Naive thymus-derived CD4-positive, alpha-beta T cell (primary cell): Measurements from ENCODE around the gene SLC22A12. TPM values are rescaled to one million over a fixed set of nuclear protein-coding genes. Genes with fewer than 3 reads are reported as not detected.

ENCODE experiments used
- ATAC-seq: fragments of 150-1000 bp; cut with Tn5 transposase; 2 replicates; pipeline ENCODE4 v1.10.0; 2021; ENCODE audit warnings: mild to moderate bottlenecking, moderate library complexity
- CTCF ChIA-PET: fragments of 350-600 bp; sonication (Branson Sonifier 250); formaldehyde crosslinking; loops from one replicate; lab custom pipeline; 2021; ENCODE audit warnings: antibody characterized with exemption; lab: Charles Lee
- POLR2A ChIA-PET: fragments of 350-600 bp; sonication (Branson Sonifier 250); formaldehyde crosslinking; loops from one replicate; lab custom pipeline; 2021; ENCODE audit warnings: antibody characterized with exemption, inconsistent platforms; lab: Charles Lee
- DNase-seq, 9 donors: peaks; one replicate each; pipeline versions ENCODE4 v3.0.0 to v3.0.0-alpha.2; 2020 to 2022; ENCODE audit warnings: mixed read lengths in 1 of 9
- H3K27ac ChIP-seq: one replicate; pipeline ENCODE4 v1.7.0; 2013; ENCODE audit warnings: mild to moderate bottlenecking, low read depth, low read length, moderate library complexity
- H3K27me3 ChIP-seq, 2 donors: one replicate each; pipeline ENCODE4 v1.7.0; 2013; ENCODE audit warnings: low read length in 2 of 2, mild to moderate bottlenecking in 2 of 2, moderate library complexity in 2 of 2; ENCODE audit not compliant: control insufficient read depth in 2 of 2, insufficient read depth in 2 of 2
- H3K36me3 ChIP-seq, 3 experiments: 1 replicate in 2 of 3; 2 replicates in 1 of 3; pipeline ENCODE4 v1.7.0; 2013; ENCODE audit warnings: low read length in 3 of 3, mild to moderate bottlenecking in 3 of 3, moderate library complexity in 1 of 3; ENCODE audit not compliant: insufficient read depth in 3 of 3, control insufficient read depth in 2 of 3
- H3K4me1 ChIP-seq, 2 donors: one replicate each; pipeline ENCODE4 v1.7.0; 2013; ENCODE audit warnings: low read length in 2 of 2, mild to moderate bottlenecking in 2 of 2, moderate library complexity in 1 of 2; ENCODE audit not compliant: control insufficient read depth in 2 of 2, insufficient read depth in 2 of 2
- H3K4me3 ChIP-seq: 2 replicates; pipeline ENCODE4 v1.7.0; 2013; ENCODE audit warnings: mild to moderate bottlenecking, low read length
- H3K9me3 ChIP-seq, 3 experiments: 1 replicate in 2 of 3; 2 replicates in 1 of 3; pipeline ENCODE4 v1.7.0; 2013; ENCODE audit warnings: low read length in 3 of 3; ENCODE audit not compliant: control insufficient read depth in 2 of 3
- H3K27ac Mint-ChIP-seq, 9 donors: one replicate each; pipeline ENCODE4 v1.8.0; 2020 to 2022; ENCODE audit warnings: mixed read lengths in 9 of 9, mild to moderate bottlenecking in 8 of 9, moderate library complexity in 5 of 9, inconsistent platforms in 2 of 9
- H3K27me3 Mint-ChIP-seq, 5 donors: one replicate each; pipeline ENCODE4 v1.8.0; 2021 to 2022; ENCODE audit warnings: mixed read lengths in 5 of 5, mild to moderate bottlenecking in 1 of 5
- H3K36me3 Mint-ChIP-seq, 5 donors: one replicate each; pipeline ENCODE4 v1.8.0; 2020 to 2022; ENCODE audit warnings: mixed read lengths in 5 of 5, mild to moderate bottlenecking in 3 of 5, inconsistent platforms in 1 of 5
- H3K4me1 Mint-ChIP-seq, 7 donors: one replicate each; pipeline ENCODE4 v1.8.0; 2020 to 2022; ENCODE audit warnings: mixed read lengths in 7 of 7, mild to moderate bottlenecking in 3 of 7, inconsistent platforms in 1 of 7
- H3K4me3 Mint-ChIP-seq, 10 donors: one replicate each; pipeline ENCODE4 v1.8.0; 2020 to 2022; ENCODE audit warnings: mild to moderate bottlenecking in 10 of 10, mixed read lengths in 10 of 10, moderate library complexity in 6 of 10, inconsistent platforms in 2 of 10
- H3K9me3 Mint-ChIP-seq, 11 donors: one replicate each; pipeline ENCODE4 v1.8.0; 2020 to 2022; ENCODE audit warnings: mixed read lengths in 11 of 11, mild to moderate bottlenecking in 4 of 11, inconsistent platforms in 1 of 11, moderate library complexity in 1 of 11
- intact Hi-C, 2 donors: fragments of 100-400 bp; cut with micrococcal nuclease; formaldehyde crosslinking; loops; one replicate each; pipeline ENCODE4 v1.15.1; 2023
- polyA plus RNA-seq, 2 donors: library from polyadenylated mRNA; unstranded; fragments of 300-500 nt; fragmentation: Illumina TruSeq; gene quantifications; one replicate each; pipeline ENCODE4 v1.2.3, GENCODE V29; 2021
- total RNA-seq, 6 experiments: library from RNA in 5 of 6; stranded (reverse) in 5 of 6; gene quantifications; 1 replicate in 5 of 6; 2 replicates in 1 of 6; pipeline ENCODE4 v1.2.3 and lab custom pipeline; 2021 to 2026

The SLC22A12 gene
- total and polyA plus RNA-seq, 7 experiments from 2014 or later = not detected

DNA sequence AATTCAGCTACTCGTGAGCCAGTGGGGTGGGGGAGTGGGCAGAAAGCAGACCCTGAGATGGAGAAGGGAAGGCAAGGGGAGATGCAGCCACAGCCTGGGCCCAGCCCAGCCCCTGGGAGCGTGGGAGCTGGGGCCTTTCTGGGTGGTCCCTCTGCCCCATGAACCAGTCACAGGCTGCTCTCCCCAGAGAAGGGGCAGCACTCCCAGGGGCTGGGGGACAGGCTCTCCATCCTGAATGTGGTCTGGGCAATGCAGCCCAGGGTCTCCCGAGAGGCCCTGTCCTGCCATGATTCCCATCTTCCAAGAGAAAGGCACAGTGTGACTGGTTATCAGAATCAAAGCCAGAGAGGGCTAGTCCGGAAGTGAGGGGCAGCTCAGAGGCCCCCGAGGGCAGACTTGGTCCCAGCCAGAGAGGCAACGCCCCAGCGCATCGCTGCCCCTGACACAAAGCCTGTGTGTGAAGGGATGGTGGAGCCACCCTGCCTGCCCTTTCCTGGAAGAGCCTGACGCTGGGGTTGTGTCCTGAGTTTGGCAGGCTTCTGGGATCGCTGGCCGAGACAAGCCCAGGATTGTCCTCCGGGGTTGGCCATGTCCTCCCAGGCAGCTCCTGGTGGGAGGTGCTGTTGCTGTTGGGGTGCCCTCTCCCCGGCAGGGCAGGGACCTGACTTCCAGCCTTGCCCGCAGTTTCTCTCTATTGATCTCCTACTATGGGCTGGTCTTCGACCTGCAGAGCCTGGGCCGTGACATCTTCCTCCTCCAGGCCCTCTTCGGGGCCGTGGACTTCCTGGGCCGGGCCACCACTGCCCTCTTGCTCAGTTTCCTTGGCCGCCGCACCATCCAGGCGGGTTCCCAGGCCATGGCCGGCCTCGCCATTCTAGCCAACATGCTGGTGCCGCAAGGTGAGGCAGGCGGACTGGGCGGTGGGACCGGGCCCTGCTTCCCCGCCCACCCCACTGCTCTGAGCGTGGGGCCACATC is 23.8 kb upstream of the SLC22A12 start:
- Histone ChIP-seq H3K36me3 (no peaks in the 10 kb centered on the region), H3K27me3 (no peaks in the 10 kb centered on the region), H3K9me3 (no peaks in the 10 kb centered on the region), H3K4me3 (no peak overlapping the region), H3K4me1 (no peaks in the 10 kb centered on the region), H3K27ac (no peak overlapping the region)
- DNase-seq (no peak), ATAC-seq (no peak)
- Mint-ChIP-seq H3K4me3 (peak overlapping the region in 1 of 10 donors; percentile 27), H3K4me1 (peaks cover 0 to 7% (median 4%) of the 10 kb centered on the region in 7 donors), H3K9me3 (no peaks in the 10 kb centered on the region), H3K27ac (peak overlapping the region in 4 of 9 donors; percentile 50 to 72 (median 60)), H3K36me3 (no peaks in the 10 kb centered on the region), H3K27me3 (no peaks in the 10 kb centered on the region)
- POLR2A ChIA-PET = no interaction called here
- CTCF ChIA-PET = no interaction called here
- intact Hi-C loops = no loop called here

DNA sequence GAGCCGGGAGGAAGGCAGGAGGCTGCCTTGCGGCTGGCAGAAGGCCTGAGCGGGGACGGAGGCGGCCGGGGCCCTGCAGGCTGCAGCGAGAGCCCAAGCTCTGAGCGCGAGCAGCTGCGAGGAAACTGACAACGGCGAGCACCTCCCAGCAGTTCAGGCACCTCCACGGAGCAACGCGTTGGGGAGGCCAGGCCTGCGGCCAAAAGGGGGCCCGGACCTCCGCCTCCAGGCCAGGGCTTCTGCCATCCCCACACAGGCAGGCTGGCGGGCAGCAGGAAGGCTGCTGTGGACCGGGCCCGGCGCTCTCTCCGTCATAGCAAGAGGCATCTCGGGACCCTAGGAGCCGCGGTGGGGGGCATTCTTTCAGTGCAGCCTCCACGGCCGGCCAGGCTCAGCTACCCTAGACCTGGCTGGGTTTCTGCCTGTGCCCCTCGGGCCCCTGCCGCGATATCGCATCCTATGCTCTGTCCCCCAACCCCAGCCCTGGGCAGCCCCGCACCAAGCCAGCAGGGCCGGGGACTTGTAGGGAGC is 22.9 kb upstream of the SLC22A12 start:
- ATAC-seq = no peak
- Histone ChIP-seq H3K9me3 (no peaks in the 10 kb centered on the region), H3K36me3 (no peaks in the 10 kb centered on the region), H3K4me1 (no peaks in the 10 kb centered on the region), H3K27me3 (no peaks in the 10 kb centered on the region), H3K4me3 (no peak overlapping the region), H3K27ac (no peak overlapping the region)
- Mint-ChIP-seq H3K4me1 (peaks cover 0 to 7% (median 4%) of the 10 kb centered on the region in 7 donors), H3K9me3 (no peaks in the 10 kb centered on the region), H3K27ac (no peak overlapping the region), H3K27me3 (peaks cover 0 to 5% (median 0%) of the 10 kb centered on the region in 5 donors), H3K4me3 (no peak overlapping the region), H3K36me3 (no peaks in the 10 kb centered on the region)
- CTCF ChIA-PET = no interaction called here
- POLR2A ChIA-PET = interaction anchor here (0.8 kb wide), 1 partner anchor 18 kb away, joined by 4 read pairs; no protein-coding TSS in a partner anchor
- DNase-seq = no peak
- intact Hi-C loops = no loop called here

DNA sequence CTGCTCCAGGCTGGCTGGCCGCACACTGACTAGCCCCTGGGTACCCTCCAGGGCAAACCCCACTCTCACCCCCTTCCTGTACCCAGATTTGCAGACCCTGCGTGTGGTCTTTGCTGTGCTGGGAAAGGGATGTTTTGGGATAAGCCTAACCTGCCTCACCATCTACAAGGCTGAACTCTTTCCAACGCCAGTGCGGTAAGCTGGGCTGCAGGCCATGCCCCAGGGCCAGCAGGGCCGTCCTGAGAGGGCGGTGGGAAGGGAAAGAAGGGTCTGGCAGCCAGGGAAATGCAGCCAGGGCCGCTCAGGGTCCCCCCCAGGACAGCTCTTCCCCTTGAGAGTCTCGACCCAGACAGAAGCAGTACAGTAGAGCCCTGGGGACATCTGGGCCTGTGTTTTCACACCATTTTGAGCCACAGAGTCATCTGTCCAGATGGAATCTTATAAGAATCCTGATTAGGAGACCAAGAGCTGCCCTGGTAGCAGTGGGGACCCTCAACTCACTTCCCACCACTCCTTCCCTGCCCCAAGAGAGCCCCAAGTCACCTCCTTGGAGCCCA is 22.4 kb upstream of the SLC22A12 start:
- no peaks in the 10 kb centered on the region for H3K36me3 ChIP-seq
- Mint-ChIP-seq H3K27me3 (peaks cover 0 to 5% (median 0%) of the 10 kb centered on the region in 5 donors), H3K36me3 (no peaks in the 10 kb centered on the region), H3K27ac (no peak overlapping the region), H3K4me3 (no peak overlapping the region), H3K9me3 (no peaks in the 10 kb centered on the region), H3K4me1 (peaks cover 0 to 7% (median 4%) of the 10 kb centered on the region in 7 donors)
- ChIA-PET POLR2A (interaction anchor here (0.8 kb wide), 1 partner anchor 19 kb away, joined by 4 read pairs; no protein-coding TSS in a partner anchor), CTCF (no interaction called here)
- H3K9me3 ChIP-seq = no peaks in the 10 kb centered on the region
- intact Hi-C loops = no loop called here
- H3K27me3 ChIP-seq = no peaks in the 10 kb centered on the region
- ATAC-seq = no peak
- no peak overlapping the region for H3K27ac ChIP-seq
- DNase-seq = no peak
- no peak overlapping the region for H3K4me3 ChIP-seq
- no peaks in the 10 kb centered on the region for H3K4me1 ChIP-seq

DNA sequence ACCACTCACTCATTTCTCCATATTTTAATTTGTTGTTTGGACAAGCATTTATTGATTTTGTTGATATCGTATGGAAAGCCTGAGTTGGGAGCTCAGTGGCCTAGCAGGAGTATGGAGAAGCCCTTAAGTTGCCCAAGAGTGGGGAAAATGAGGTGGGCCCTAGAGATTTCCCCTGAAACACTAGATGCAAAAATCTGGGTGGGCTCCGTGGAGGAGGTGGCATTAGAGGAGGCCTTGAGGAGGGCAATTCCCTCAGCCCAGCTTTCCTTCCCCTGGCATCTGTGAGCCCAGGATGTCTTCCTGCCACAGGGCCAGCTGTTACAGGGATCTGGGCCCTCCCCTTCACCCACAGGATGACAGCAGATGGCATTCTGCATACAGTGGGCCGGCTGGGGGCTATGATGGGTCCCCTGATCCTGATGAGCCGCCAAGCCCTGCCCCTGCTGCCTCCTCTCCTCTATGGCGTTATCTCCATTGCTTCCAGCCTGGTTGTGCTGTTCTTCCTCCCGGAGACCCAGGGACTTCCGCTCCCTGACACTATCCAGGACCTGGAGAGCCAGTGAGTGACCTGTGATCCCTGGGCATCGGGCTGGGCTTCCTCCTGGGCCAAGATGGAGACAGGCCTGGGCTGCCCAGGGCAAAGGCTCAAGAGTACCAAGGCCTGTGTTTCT is 21.6 kb upstream of the SLC22A12 start:
- intact Hi-C loops = no loop called here
- H3K27ac Mint-ChIP-seq = no peak overlapping the region
- Histone ChIP-seq H3K4me1 (no peaks in the 10 kb centered on the region), H3K36me3 (no peaks in the 10 kb centered on the region), H3K4me3 (no peak overlapping the region), H3K27me3 (no peaks in the 10 kb centered on the region), H3K9me3 (no peaks in the 10 kb centered on the region), H3K27ac (no peak overlapping the region)
- H3K9me3 Mint-ChIP-seq = no peaks in the 10 kb centered on the region
- peaks cover 0 to 7% (median 4%) of the 10 kb centered on the region in 7 donors for H3K4me1 Mint-ChIP-seq
- no peaks in the 10 kb centered on the region for H3K36me3 Mint-ChIP-seq
- peaks cover 0 to 5% (median 0%) of the 10 kb centered on the region in 5 donors for H3K27me3 Mint-ChIP-seq
- H3K4me3 Mint-ChIP-seq = no peak overlapping the region
- POLR2A ChIA-PET = no interaction called here
- ATAC-seq (no peak), DNase-seq (no peak)
- CTCF ChIA-PET = no interaction called here

DNA sequence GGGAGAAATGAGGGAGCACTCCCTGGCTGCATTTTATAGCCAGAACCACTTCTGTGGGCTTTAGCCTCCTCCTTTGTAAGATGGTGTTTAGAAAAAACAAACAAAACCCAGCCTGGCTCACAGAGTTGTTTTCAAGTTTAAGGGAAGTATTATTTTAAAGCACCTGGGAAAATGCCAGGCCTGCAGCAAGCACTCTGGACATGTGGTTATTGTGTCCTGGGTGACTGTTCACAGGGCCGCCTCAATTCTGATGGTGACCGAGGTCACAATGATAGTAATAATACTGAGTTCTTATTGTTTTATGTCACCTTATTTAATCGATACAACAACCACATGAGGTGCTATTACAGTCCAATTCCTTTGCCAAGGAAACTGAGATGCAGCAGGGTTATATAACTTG is 20.7 kb upstream of the SLC22A12 start:
- H3K4me3 ChIP-seq = no peak overlapping the region
- H3K36me3 ChIP-seq = no peaks in the 10 kb centered on the region
- H3K4me1 Mint-ChIP-seq = peaks cover 0 to 7% (median 4%) of the 10 kb centered on the region in 7 donors
- H3K27me3 Mint-ChIP-seq = peaks cover 0 to 6% (median 0%) of the 10 kb centered on the region in 5 donors
- H3K9me3 ChIP-seq = no peaks in the 10 kb centered on the region
- H3K9me3 Mint-ChIP-seq = no peaks in the 10 kb centered on the region
- H3K4me1 ChIP-seq = no peaks in the 10 kb centered on the region
- H3K27me3 ChIP-seq = no peaks in the 10 kb centered on the region
- no peak for DNase-seq
- no peaks in the 10 kb centered on the region for H3K36me3 Mint-ChIP-seq
- CTCF ChIA-PET = no interaction called here
- POLR2A ChIA-PET = no interaction called here
- ATAC-seq = no peak
- no peak overlapping the region for H3K4me3 Mint-ChIP-seq
- no peak overlapping the region for H3K27ac Mint-ChIP-seq
- H3K27ac ChIP-seq = no peak overlapping the region
- intact Hi-C loops = no loop called here

DNA sequence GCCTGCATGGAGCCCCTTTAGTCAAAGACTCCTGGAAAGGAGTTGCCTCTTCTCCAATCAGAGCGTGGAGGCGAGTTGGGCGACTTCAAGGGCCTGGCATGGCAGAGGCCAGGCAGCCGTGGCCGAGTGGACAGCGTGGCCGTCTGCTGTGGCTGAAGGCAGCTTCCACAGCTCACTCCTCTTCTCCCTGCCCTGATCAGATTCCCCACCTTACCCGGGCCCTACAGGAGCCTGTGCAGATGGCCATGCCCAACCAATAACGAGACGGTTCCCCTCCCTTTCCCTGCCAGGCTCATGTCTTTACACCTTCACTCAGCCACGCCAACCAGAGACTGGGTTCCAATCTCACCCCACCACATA is 20.0 kb upstream of the SLC22A12 start:
- Histone ChIP-seq H3K36me3 (no peaks in the 10 kb centered on the region), H3K27me3 (no peaks in the 10 kb centered on the region), H3K4me1 (no peaks in the 10 kb centered on the region), H3K9me3 (no peaks in the 10 kb centered on the region), H3K27ac (no peak overlapping the region), H3K4me3 (no peak overlapping the region)
- POLR2A ChIA-PET = no interaction called here
- no peak for DNase-seq
- CTCF ChIA-PET = no interaction called here
- Mint-ChIP-seq H3K4me1 (peaks cover 0 to 6% (median 4%) of the 10 kb centered on the region in 7 donors), H3K36me3 (no peaks in the 10 kb centered on the region), H3K9me3 (no peaks in the 10 kb centered on the region), H3K27me3 (peaks cover 0 to 6% (median 0%) of the 10 kb centered on the region in 5 donors), H3K4me3 (no peak overlapping the region), H3K27ac (peak overlapping the region in 1 of 9 donors; percentile 14)
- no peak for ATAC-seq
- intact Hi-C loops = no loop called here
